ENCODE results near the gene ZNF568. TPM values are rescaled to one million over a fixed set of nuclear protein-coding genes. Genes with fewer than 3 reads are reported as not detected.

ZNF568 gene
- total RNA-seq, 4 donors from 2014 or later: 14.2 to 25.8 (median 16.8) TPM

- intact Hi-C loops (cut with DNase I): no loop called here
- Histone ChIP-seq H3K4me1 (no peaks in the 10 kb centered on the region), H3K9me3 (no peaks in the 10 kb centered on the region), H3K27me3 (no peaks in the 10 kb centered on the region), H3K36me3 (peaks cover 15 to 18% of the 10 kb centered on the region in 2 donors), H3K4me3 (replicated peaks in 1 of 3) (no peak overlapping the region), H3K27ac (no peak overlapping the region)
- no peak for TF ChIP-seq POLR2A (IDR thresholded peaks at IDR 0.05)
- TF ChIP-seq, protein P1, sequence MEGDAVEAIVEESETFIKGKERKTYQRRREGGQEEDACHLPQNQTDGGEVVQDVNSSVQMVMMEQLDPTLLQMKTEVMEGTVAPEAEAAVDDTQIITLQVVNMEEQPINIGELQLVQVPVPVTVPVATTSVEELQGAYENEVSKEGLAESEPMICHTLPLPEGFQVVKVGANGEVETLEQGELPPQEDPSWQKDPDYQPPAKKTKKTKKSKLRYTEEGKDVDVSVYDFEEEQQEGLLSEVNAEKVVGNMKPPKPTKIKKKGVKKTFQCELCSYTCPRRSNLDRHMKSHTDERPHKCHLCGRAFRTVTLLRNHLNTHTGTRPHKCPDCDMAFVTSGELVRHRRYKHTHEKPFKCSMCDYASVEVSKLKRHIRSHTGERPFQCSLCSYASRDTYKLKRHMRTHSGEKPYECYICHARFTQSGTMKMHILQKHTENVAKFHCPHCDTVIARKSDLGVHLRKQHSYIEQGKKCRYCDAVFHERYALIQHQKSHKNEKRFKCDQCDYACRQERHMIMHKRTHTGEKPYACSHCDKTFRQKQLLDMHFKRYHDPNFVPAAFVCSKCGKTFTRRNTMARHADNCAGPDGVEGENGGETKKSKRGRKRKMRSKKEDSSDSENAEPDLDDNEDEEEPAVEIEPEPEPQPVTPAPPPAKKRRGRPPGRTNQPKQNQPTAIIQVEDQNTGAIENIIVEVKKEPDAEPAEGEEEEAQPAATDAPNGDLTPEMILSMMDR (IDR thresholded peaks at IDR 0.05): no peak
- DNase-seq: no peak
- 94 to 96% methylated on average over 8 of the region's 8 CpGs for WGBS, 2 donors
Observed at GRCh38 chr19:36997152-36997842, 81.2 kb downstream of the ZNF568 start.

DNA sequence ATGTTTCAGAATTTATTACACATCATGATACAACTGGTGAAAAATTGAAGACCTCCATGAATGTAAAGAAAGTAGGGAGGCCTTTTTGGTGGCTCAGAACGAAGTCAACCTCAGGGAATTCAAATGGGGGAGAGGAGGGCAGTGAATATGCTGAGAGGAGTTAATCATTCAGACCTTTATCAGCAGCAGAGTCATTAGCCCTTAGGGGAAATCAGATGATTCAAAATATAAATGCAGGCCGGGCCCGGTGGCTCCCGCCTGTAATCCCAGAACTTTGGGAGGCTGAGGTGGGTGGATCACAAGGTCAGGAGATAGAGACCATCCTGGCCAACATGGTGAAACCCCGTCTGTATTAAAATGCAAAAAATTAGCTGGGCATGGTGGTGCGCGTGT, 81.7 kb downstream of the ZNF568 start:
- Histone ChIP-seq H3K36me3 (peaks cover 10 to 14% of the 10 kb centered on the region in 2 donors), H3K9me3 (no peaks in the 10 kb centered on the region), H3K27ac (no peak overlapping the region), H3K4me3 (replicated peaks in 1 of 3) (no peak overlapping the region), H3K27me3 (no peaks in the 10 kb centered on the region), H3K4me1 (no peaks in the 10 kb centered on the region)
- TF ChIP-seq POLR2A (IDR thresholded peaks at IDR 0.05): no peak
- TF ChIP-seq, protein P1 (IDR thresholded peaks at IDR 0.05): no peak
- 87 to 90% methylated on average over 7 of the region's 7 CpGs for WGBS, 2 donors
- DNase-seq: no peak
- intact Hi-C loops (cut with DNase I): no loop called here

GRCh38 chr19:36999313-36999712, 83.2 kb downstream of the ZNF568 start:
- Histone ChIP-seq H3K27me3 (no peaks in the 10 kb centered on the region), H3K9me3 (no peaks in the 10 kb centered on the region), H3K27ac (no peak overlapping the region), H3K4me3 (replicated peaks in 1 of 3) (no peak overlapping the region), H3K4me1 (no peaks in the 10 kb centered on the region), H3K36me3 (peaks cover 9 to 14% of the 10 kb centered on the region in 2 donors)
- TF ChIP-seq POLR2A (IDR thresholded peaks at IDR 0.05): no peak
- TF ChIP-seq, protein P1 (IDR thresholded peaks at IDR 0.05): no peak
- DNase-seq: no peak
- intact Hi-C loops (cut with DNase I): no loop called here
- 84 to 85% methylated on average over 2 of the region's 2 CpGs for WGBS, 2 donors

DNA sequence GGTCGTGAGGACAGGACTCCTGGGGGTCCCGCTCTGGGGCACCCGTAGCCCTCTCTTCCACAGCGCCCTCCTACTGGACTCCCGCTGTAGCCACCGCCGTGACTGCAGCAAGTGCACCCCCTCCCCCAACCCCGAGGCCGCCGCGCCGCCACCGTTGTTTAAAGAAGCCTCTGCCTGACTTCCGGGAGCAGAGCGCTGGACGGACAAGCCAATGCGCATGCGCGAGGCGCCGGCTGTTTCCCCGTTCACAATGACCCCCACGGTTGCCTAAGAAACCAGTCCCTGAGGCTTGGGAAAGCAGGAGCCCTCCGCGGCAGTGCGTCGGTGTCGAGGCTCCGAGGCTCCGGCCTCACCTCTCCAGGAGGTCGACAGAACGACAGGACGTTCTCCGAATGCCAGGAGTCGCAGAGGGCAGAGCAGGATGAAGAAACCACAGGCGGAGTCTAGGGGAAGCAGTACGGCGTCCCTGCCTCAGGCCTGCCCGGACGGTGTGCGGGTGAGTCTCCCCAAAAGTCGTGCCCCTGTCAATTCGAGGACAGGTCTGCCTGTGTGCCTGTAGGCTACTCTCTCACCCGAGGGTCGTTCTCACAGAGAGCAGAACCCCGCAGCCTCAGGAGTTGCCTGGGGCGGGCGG, 91.6 kb downstream of the ZNF568 start:
- Histone ChIP-seq H3K27me3 (no peaks in the 10 kb centered on the region), H3K9me3 (no peaks in the 10 kb centered on the region), H3K27ac (peak overlapping the region in 2 of 3 donors; percentile 29 to 54)

More for the DNA sequence above, 91.6 kb downstream of the ZNF568 start:
- peaks cover 2 to 11% of the 10 kb centered on the region in 2 donors for H3K4me1 ChIP-seq
- peak overlapping the region; percentile 29 to 50 (median 37) for H3K4me3 ChIP-seq (replicated peaks in 1 of 3)
- TF ChIP-seq, protein P1 (IDR thresholded peaks at IDR 0.05): no peak
- peak in 1 of 2 donors; percentile 51 for TF ChIP-seq POLR2A (IDR thresholded peaks at IDR 0.05)
- peak; percentile 84 to 85 for DNase-seq
- intact Hi-C loops (cut with DNase I): no loop called here
- 46 to 63% methylated on average over 18 to 22 of the region's 48 CpGs for WGBS, 2 donors
- no peaks in the 10 kb centered on the region for H3K36me3 ChIP-seq
